SK-N-SH treated with all-trans-retinoic acid at 6 μM for 48 hours (cell line): Measurements from ENCODE around the gene RNF26.

ENCODE experiments used
- ARNTL ChIP-seq: fragments of 450-650 bp; formaldehyde crosslinking; IDR thresholded peaks from 2 replicates; pipeline ENCODE4 v1.5.0; 2020; ENCODE audit warnings: low read depth, mild to moderate bottlenecking, moderate library complexity, borderline replicate concordance
- BACH2 ChIP-seq: fragments of 250-450 bp; sonication (Bioruptor Pico); IDR thresholded peaks from 2 replicates; pipeline ENCODE4 v1.9.0; 2021; ENCODE audit warnings: mild to moderate bottlenecking, borderline replicate concordance
- CREB5 ChIP-seq: fragments of 250-450 bp; sonication (Bioruptor Pico); IDR thresholded peaks from 2 replicates; pipeline ENCODE4 v1.5.1; 2020; ENCODE audit warnings: low read depth, mild to moderate bottlenecking, moderate library complexity
- ISL1 ChIP-seq: fragments of 250-450 bp; sonication (Bioruptor Pico); IDR thresholded peaks from 2 replicates; pipeline ENCODE4 v2.1.2; 2022; ENCODE audit warnings: mild to moderate bottlenecking, moderate library complexity
- PATZ1 ChIP-seq: fragments of 250-450 bp; sonication (Bioruptor Pico); IDR thresholded peaks from 2 replicates; pipeline ENCODE4 v1.8.0; 2020; ENCODE audit warnings: mild to moderate bottlenecking, moderate library complexity, borderline replicate concordance
- ZFP3 ChIP-seq: fragments of 250-450 bp; sonication (Bioruptor Pico); IDR thresholded peaks from 2 replicates; pipeline ENCODE4 v1.5.0; 2020; ENCODE audit warnings: mild to moderate bottlenecking, moderate library complexity
- ZNF565 ChIP-seq: fragments of 450-650 bp; formaldehyde crosslinking; conservative IDR thresholded peaks from 2 replicates; pipeline ENCODE4 v1.5.0; 2020; ENCODE audit warnings: low read depth, mild to moderate bottlenecking, moderate library complexity

GRCh38 chr11:119361941-119362725 is 27.8 kb downstream of the RNF26 start:
- TF ChIP-seq ISL1 (no peak), BACH2 (no peak), CREB5 (CRISPR knock-in tag) (no peak), ZFP3 (CRISPR knock-in tag) (no peak), ZNF565 (CRISPR knock-in tag) (no peak), ARNTL (CRISPR knock-in tag) (no peak), PATZ1 (CRISPR knock-in tag) (no peak)
